HG03521 (cell line): Measurements from ENCODE around the gene PARD3B.

Experiments used
- ATAC-seq: cut with Tn5 transposase; IDR thresholded peaks from one replicate; pipeline ENCODE4 v1.9.1; 2021; ENCODE audit warnings: mild to moderate bottlenecking, moderate library complexity; ENCODE audit not compliant: unreplicated experiment

The PARD3B gene

DNA sequence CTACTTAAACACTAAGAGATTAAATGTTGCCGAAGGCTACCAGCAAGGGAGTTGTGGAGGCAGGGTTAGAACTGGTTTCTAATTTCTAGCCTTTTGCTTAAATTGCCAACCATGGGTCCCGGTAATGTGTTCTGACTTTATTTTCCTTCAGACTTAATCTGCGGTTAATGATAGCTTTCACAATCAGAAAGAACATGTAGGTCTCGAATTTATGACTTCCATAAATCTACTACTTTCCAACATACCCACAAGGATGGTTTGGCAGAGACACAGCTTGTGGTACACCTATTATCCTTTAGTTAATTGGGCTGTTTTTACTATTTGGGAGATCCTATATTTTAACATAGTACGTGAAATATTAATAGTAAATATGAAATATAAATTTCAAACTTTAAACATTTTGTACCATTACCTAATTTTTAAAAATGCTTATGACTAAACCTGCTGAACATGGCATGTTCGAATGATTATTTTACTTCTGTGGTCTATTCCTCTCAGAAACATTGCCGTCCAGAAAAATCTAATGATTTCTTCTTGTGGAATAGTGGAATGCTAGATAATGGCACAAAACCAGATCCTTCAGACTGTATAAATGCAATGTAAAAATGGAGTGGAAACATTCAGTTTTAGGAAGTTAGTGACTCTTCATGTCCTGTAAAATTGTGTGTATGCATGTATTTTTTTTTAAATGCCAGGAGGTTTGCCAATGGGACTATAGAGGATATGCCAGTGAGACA lies 41.3 kb downstream of the PARD3B start:
- no peak for ATAC-seq

DNA sequence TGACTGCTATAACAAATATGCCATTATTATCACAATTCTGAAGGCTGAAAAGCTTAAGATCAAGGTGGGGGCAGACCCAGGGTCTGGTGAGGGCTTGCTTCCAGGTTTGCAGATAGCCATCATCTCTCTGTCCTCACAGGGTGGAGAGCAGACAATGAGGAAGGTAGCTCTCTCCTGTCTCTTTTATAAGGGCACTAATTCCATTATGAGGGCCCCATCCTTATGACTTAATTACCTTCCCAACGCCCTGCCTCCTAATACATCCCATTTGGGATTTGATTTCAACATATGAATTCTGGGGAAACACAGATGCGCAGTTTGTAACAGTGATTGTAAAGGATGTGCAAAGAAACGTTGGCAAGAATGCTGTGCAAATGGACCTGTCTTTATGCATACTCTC lies 44.8 kb downstream of the PARD3B start:
- no peak for ATAC-seq

DNA sequence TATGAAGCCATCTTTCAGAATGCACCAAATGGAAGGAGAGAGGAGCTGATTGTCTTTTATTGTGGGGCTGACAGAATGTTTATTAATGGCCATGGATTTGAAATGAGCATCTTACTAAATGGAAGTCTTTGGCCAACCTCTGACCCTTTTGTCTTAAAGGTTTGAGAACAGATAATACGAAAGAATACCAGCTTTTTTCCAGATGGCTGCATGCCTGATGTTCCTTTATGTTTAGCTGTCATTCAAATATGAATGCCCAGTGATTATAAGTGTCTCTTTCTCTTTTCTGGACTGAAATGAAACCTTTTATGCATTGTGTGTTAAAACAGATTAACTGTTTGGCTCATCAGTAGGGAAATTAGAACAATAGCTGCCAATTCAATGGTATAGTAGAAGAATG lies 46.0 kb downstream of the PARD3B start:
- no peak for ATAC-seq

DNA sequence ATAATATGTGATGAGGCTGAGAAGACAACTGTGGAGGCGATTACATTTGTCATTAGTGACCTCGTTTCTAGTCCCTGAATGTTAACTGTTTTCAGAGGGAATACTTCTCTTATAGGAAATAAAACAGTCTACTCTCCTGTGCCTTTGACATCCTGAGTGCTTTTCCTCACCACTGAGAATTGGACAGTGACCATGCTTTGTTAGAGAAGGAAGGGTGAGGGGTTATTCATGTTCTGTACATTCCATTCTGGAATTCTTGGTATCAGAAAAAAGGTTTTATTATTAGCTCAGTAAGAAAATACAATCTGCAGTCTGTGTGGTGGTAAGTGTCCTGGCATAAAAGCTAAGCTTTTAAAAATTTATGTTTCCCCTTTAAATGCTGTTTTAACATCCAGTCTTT lies 58.8 kb downstream of the PARD3B start:
- ATAC-seq: no peak

DNA sequence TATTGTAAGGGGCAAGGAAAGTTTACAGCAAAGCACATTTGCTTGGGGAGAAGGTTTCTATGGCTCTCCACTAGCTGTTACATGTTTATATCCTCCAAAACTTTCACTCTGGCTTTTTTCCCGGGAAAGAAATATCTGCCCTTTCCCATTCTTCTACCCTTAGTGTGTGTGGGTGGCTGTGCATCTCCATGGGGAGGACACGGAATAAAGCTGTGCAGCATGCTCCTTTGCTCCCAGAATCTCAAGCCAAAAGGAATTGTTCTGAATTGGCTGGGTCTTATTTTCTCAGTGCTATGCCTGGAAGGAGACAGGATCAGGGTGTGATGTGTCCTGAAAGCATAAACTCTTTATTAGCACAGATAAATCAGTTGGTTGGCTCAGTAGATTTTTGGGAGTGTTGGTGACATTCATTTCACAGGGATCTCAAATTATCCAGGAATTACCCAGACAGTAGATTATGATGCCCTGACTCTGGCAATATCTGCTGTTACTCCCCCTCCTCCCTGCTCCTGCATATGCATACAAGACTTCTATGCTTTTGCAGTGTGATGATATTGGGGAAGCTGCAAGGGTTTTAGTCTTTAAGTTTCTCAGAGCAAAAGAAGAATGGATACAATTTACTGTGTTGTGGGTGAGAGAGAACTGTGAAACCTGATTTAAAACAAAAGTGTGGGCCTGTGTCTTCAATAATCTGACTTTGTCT lies 63.1 kb downstream of the PARD3B start:
- ATAC-seq: no peak

DNA sequence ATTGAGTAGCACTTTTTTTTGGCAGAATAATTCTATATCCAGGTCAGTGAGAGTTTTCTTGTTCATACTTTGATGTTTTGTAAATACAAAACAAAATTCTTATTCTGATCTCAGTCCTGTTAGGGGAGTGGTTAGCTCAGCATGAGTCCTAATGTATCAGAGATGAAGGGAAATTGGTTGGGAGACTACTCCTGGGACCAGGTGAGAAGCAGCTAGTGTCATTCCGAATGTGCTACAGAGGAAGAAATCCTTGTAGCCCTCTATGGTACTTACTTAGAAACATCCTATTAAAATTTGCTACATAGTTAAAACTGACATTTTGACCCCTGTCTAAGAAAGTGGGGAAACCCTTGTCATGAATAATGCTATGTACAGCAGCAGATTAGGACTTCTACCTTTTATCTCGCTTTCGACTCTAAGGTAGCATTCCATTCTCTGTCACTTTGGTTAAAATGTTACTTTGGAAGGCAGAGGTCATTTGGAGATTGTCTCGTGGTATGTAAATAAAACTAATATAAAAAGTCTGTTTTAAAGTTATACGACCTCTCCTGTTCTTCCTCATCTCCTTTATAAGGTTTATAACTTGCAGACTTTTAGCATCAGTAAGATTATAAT lies 65.8 kb downstream of the PARD3B start:
- ATAC-seq: no peak

DNA sequence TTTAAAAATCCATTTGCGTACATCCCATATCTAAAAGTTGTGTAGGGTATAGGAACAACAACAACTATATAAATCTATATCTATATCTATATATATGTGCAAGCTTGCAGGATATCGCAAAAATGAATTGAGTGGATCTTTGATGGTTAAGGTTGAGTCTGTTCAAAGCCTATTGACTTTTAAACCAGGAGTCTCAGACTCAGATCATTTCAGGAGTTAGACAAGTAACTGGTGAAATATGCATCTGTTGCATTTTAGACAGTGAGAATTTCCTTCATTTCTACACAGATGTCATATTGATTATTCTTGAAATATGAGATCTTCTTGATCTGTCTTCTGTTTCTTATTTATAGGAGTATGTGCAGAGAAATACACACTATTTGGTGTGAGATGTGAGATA lies 66.5 kb downstream of the PARD3B start:
- no peak for ATAC-seq

DNA sequence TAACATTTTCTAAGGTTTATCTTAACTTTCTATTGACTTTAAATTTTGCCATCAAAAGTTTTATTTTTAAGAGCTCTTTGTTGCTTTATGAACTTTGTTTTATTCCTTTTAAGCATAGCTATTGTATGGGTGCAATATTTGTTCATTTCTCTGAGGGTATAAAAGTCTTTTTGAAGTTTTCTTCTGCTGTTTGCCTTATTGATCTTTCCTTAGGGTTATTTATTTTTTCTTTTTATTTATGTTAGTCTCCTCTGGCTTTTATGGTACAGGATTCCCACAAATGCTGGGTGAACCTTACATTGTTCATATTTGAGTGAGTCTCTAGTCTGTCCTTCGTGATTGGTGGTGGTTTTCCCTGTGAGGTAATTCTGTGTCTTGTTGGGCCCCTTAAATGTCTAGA lies 68.4 kb downstream of the PARD3B start:
- no peak for ATAC-seq

DNA sequence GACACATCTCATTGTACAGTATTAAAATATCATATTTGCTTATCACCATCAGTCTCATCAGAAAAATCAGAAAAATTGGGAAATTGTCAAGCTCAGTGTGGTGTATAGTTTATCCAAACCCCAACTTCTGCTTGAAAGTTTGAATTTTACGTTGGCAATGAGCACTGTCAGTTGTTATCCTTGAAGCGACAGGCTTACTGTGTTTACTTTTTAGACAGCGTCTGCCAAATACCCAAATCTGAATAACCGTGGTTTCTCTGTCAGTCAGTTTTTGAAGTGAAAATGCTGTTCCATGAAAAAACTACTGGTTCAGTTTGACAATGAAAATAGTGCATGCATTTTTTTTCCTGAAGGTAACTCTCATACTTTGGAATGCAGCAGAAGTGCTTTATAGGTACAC lies 70.2 kb downstream of the PARD3B start:
- no peak for ATAC-seq

DNA sequence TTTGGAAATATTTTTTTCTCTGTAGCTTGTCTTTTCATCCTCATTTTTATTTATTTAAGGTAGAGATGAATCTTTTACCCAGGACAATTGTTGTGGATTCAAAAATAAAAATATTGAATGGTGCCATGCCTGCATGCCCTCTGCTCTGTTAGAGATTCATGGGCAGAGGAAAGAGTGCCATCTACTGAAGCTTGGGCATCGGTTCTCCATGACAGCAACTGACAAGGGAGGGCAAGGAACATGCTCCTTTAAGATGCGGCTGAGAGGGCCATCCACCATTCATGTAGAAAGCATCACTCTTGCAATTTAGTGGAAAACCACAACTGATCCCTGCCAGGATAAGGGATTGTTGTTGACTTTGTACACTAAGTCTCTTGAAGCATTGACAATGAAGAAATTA lies 79.9 kb downstream of the PARD3B start:
- ATAC-seq: no peak

DNA sequence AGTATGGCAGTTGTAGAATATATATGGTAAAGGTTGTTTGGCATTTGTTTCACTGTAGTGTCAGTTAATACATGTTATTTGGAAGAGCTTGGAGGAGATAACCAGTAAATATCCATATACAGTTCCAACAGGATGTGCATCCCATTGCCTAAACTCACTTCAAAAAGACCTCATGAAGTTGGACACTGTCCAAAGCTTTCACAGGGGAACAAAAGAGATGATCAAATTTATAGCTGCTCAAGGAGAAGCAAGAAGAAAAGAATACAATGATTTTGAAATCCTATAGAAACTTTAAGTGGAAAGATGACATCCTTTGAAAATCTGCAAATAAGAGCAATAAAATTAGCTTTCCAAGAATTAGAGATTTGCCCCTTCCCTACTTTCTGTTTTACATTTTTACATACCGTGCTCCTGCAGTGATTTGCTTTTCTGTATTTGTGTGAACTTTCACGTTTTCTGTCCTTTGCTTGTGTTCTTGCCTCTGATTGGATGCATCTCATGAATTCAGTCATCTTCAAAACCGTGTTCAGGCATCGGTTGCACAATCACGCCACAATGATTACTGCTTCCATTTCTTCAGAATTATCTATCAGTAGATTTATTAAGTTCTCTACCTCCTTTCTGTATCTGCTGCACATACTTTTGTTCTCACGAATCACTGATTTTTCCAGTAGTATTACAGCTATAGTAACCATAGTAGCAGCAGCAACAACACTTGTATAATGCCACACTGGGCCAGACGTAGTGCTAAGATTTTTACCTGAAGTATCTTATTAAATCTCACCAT lies 83.8 kb downstream of the PARD3B start:
- no peak for ATAC-seq

DNA sequence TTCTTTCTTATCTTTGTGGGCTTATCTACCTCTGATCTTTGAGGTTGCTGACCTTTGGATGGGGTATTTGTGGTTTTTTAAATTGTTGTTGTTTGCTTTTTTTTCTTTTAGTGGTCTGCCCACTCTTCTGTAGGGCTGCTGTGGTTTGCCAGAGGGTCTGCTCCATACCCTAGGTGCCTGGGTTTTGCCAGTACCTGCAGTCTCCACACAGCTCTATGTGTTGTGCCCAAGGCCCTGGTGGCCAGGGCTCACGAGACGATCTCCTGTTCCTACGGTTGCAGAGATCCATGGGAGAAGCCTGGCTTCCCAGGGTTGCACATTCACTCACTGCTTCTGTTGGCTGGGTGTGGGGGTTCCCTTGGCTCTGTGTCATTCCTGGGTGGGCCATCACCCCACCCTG lies 87.1 kb downstream of the PARD3B start:
- ATAC-seq: no peak

DNA sequence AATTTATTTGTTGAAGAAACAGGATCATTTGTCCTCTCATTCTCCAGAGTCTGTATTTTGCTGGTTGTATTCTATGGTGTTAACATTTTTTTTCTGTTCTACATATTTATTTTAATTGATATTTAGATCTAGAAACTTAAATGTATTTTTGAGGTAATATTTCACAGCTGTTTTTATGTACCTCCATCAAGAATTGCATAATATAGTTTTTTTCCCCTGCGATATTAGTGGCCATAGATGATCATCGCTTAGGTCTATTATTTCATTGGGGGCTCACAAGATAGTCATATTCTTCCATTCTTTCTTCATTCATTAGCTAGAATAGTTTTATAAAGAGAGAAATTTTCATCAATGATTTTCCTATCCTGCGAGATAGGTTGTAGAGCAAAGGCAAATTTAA lies 89.3 kb downstream of the PARD3B start:
- no peak for ATAC-seq

DNA sequence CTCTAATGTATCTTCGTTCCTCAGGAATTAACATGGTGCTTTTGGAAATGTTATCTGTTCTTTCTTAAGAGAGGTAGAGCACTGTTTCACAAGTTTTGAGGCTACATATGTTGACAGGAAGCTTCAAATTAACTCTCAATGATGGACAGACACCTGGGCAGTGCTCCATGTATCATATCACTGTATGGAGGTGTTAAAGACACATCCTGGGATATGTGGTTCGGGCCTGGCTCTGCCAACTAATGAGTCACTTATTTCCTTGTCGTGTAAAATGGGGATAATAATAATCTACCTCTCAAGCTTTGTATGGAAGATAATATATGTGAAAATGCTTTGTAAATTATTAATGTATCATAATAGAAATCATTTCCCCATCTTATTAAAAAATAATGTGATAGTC lies 90.2 kb downstream of the PARD3B start:
- ATAC-seq: no peak

DNA sequence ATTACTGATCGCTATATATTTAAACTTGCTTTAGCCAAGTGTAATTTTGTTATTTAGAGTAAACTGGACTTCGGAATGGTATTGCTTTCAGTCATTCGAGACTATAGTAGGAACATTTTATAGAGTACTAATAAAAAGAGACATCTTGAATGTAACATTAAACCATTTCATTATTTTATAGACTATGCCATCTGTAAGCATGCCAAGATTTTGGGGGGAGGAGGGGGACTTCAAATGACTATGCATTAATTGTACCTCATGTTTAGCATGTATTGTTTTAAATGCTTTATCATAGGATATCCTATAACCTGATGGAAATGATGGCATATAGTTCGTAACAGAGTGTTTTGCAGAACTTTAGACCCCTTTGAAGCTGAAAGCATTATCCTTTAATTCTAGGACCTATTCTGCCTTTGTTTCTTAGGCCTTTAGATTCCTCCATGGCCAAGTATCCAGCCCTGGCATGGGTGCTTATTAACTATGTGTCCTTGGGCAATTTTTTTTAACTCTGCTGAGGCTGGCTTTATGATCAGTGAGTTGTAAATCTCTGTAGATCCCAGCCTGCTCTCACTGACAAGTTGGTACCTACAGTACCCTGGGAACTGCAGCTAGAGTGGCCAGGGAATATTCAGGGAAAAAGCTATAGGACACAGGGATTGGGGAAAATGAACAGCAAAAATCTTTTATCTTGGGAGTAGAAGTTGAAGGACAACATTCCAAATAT lies 93.4 kb downstream of the PARD3B start:
- no peak for ATAC-seq

DNA sequence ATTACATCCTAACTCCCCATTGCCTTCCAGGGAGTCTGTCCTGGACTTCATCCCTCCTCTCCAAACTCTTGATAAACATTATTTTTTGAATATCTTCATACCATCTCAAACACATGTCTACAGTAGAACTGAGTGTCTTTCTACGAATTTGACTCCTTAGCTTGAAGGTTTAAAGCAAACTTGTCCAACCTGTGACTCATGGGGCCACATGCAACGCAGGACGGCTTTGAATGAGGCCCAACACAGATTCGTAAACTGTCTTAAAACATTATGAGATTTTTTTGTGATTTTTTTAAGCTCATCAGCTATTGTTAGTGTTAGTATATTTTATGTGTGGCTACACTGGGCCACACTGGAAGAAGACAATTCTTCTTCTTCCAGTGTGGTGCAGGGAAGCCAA lies 98.1 kb downstream of the PARD3B start:
- no peak for ATAC-seq

DNA sequence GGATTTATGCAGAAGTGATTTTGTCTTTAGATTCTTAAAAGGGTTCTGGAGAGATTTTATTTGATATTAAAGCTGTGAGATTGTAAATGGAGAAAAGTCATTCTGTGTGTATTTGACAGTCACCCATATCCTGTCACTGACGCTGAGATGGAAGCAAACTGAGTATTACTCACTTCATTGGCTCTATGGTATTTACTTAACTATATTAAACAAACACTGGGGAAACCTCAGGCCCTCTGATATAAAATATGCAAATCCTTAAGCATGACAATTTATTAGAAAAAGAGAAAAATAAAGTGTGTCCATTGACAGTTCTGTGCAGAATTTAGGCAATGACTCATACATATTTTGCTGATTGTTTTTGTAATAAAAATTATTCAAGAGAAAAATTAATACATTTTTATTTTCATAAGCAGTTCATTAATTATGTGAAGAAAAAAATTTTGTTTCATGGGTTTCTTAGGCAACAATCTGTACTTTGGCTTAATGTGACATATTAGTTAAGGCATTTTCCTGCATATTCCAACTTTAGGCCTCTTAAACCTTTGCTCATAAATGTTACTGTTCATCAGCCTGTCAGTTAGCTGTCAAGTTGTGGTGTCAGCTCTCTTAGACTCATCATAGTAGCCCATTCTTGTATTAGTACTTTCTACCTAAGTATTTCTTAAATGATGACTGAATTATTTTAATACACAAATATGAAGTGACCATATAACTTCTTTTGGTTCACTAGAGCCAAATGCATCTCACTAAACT lies 99.9 kb downstream of the PARD3B start:
- ATAC-seq: no peak

DNA sequence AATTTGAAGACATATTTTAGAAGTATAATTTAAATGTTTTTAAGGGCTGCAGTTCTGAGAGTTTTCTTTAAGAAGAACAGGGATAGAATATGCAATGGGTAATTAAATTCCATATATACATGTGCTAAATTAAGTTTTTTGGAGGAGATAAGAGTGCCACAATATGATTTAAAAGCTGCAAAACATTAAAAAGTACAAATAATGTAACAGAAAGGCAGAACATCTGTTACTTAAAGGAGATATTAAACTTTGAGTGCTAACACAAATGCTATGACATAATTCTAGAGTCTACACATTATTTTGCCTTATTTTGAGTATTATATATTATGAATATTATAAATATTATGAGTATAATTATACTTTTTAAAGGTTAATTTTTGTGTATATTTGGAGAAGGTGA lies 102.4 kb downstream of the PARD3B start:
- ATAC-seq: no peak

DNA sequence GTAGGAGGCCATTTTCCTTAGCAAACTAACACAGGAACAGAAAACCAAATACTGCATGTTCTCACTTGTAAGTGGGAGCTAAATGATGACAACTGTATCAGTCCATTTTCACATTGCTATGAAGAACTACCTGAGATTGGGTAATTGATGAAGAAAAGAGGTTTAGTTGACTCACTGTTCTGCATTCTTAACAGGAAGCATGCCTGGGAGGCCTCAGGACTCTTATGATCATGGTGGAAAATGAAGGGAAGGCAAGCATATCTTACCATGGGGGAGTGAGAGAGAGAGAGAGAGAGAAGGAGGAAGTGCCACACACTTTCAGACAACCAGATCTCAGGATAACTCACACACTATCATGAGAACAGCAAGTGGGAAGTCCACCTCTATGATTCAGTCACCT lies 105.3 kb downstream of the PARD3B start:
- ATAC-seq: no peak

DNA sequence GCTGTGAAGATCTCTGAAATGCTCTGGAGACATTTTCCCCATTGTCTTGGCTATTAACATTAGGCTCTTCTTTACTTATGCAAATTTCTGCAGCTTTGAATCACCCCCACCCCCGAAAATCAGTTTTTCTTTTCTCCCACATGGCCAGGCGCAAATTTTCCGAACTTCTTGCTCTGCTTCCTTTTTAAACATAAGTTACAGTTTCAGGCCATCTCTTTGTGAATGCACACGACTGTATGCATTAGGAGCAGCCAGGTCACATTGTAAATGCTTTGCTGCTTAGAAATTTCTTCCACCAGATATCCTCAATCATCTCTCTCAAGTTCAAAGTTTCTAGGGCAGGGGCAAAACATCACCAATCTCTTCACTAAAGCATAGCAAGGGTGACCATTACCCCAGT lies 106.8 kb downstream of the PARD3B start:
- no peak for ATAC-seq
